Panc1 (cell line): ENCODE measurements around the gene EEIG1. TPM values are rescaled to one million over a fixed set of nuclear protein-coding genes. Genes with fewer than 3 reads are reported as not detected.
A peak's percentile ranks its signal among the peaks of the same experiment; 100 is the strongest.

ENCODE experiments used
- ATAC-seq: fragments of 200-7000 bp; cut with Tn5 transposase; 2 replicates; pipeline ENCODE4 v1.9.1; 2020; ENCODE audit warnings: mild to moderate bottlenecking, moderate library complexity
- BruUV-seq: library from RNA; stranded (reverse); fragments of 400-500 nt; replicated peaks from 2 replicates; lab custom pipeline; 2021; lab: Mats Ljungman, UMichigan
- CTCF ChIA-PET: fragments of 300-600 bp; sonication (Branson Sonifier 250); formaldehyde crosslinking; loops from one replicate; lab custom pipeline; 2022; ENCODE audit warnings: antibody characterized with exemption; lab: Charles Lee
- POLR2A ChIA-PET: fragments of 300-600 bp; sonication (Branson Sonifier 250); formaldehyde crosslinking; loops from one replicate; lab custom pipeline; 2022; ENCODE audit warnings: antibody characterized with exemption; lab: Charles Lee
- DNase-seq: peaks from one replicate; pipeline ENCODE4 v3.0.0-alpha.2; 2010; ENCODE audit warnings: low read depth, low spot score
- H3K27ac ChIP-seq: 2 replicates; pipeline ENCODE4 v1.5.1; 2011; ENCODE audit warnings: mild to moderate bottlenecking, low read length, inconsistent platforms
- H3K27me3 ChIP-seq: fragments of 200-500 bp; sonication (Bioruptor generic); 2 replicates; pipeline ENCODE4 v1.6.0; 2014; ENCODE audit warnings: low read length, inconsistent platforms; ENCODE audit not compliant: control insufficient read depth, insufficient read depth
- H3K36me3 ChIP-seq: fragments of 200-500 bp; sonication (Bioruptor generic); 2 replicates; pipeline ENCODE4 v1.5.1; 2014; ENCODE audit warnings: inconsistent platforms, mild to moderate bottlenecking, low read length, moderate library complexity; ENCODE audit not compliant: control insufficient read depth, insufficient read depth
- H3K4me1 ChIP-seq: 2 replicates; pipeline ENCODE4 v1.5.1; 2011; ENCODE audit warnings: inconsistent platforms, mild to moderate bottlenecking, low read length, moderate library complexity; ENCODE audit not compliant: control insufficient read depth, insufficient read depth
- H3K4me3 ChIP-seq, 2 experiments: 2 replicates each; pipeline ENCODE4 v1.5.1; 2011 to 2012; ENCODE audit warnings: low read depth in 2 of 2, low read length in 2 of 2, mild to moderate bottlenecking in 2 of 2, inconsistent platforms in 1 of 2, moderate library complexity in 1 of 2
- H3K9me3 ChIP-seq: fragments of 200-500 bp; sonication (Bioruptor generic); 2 replicates; pipeline ENCODE4 v1.5.1; 2014; ENCODE audit warnings: low read depth, mild to moderate bottlenecking, inconsistent platforms, low read length, moderate library complexity; ENCODE audit not compliant: control insufficient read depth, insufficient read depth
- CTCF ChIP-seq: fragments of 450-650 bp; IDR thresholded peaks from 2 replicates; pipeline ENCODE4 v1.5.1; 2017; ENCODE audit warnings: mild to moderate bottlenecking
- POLR2AphosphoS5 ChIP-seq: IDR thresholded peaks from 2 replicates; pipeline ENCODE4 v1.6.1; 2012; ENCODE audit warnings: mild to moderate bottlenecking, low read depth, low read length, moderate library complexity
- REST ChIP-seq, 2 experiments: IDR thresholded peaks; 2 replicates each; pipeline ENCODE4 v1.6.1; 2011 to 2012; ENCODE audit warnings: low read depth in 2 of 2, control low read depth in 1 of 2, low read length in 1 of 2, mild to moderate bottlenecking in 1 of 2, moderate library complexity in 1 of 2; ENCODE audit not compliant: insufficient read depth in 1 of 2
- SIN3A ChIP-seq: IDR thresholded peaks from 2 replicates; pipeline ENCODE4 v1.6.1; 2012; ENCODE audit warnings: low read depth, mild to moderate bottlenecking, low read length, moderate library complexity, borderline replicate concordance; ENCODE audit not compliant: insufficient read depth
- TCF7L2 ChIP-seq: IDR thresholded peaks from 2 replicates; pipeline ENCODE4 v1.6.1; 2011; ENCODE audit warnings: mild to moderate bottlenecking, low read depth, low read length, inconsistent platforms
- in situ Hi-C: cut with HindIII; loops from 2 replicates; pipeline ENCODE4 v1.10.0; 2016; ENCODE audit warnings: low sequenced_read_pairs, low pct_unique_long_range_greater_than_20kb
- intact Hi-C: fragments of 100-400 bp; cut with micrococcal nuclease; formaldehyde crosslinking; loops from one replicate; pipeline ENCODE4 v1.10.0; 2022; ENCODE audit not compliant: unreplicated experiment
- total RNA-seq: library from RNA; stranded (reverse); gene quantifications from one replicate; pipeline ENCODE4 v1.2.1, GENCODE V29; 2021; ENCODE audit not compliant: unreplicated experiment

The EEIG1 gene
- total RNA-seq, 1 experiment from 2014 or later: 361 TPM

- Histone ChIP-seq H3K9me3 (no peaks in the 10 kb centered on the region), H3K36me3 (no peaks in the 10 kb centered on the region), H3K4me1 (peaks cover 36% of the 10 kb centered on the region), H3K4me3 (no peak overlapping the region), H3K27me3 (no peaks in the 10 kb centered on the region), H3K27ac (peak overlapping the region; percentile 68)
- ChIA-PET POLR2A (no interaction called here), CTCF (interaction anchor here (0.6 to 1.7 kb wide), 2 partner anchors 15 to 47 kb away, joined by 3 to 4 read pairs; partner anchors contain the start of gene NAIF1)
- BruUV-seq: no TSS peak
- TF ChIP-seq REST (IDR thresholded peaks at IDR 0.05; ENCODE audit: insufficient read depth in 1 of 2, low read depth in 2 of 2, low read length in 1 of 2) (no peak), CTCF (no peak; the same call in 1 of the 2 replicates)
- intact Hi-C loops: no loop called here
- ATAC-seq (peak; percentile 33; the same call in 1 of the 2 replicates), DNase-seq (no peak)
- in situ Hi-C loops: no loop called here
Measured at GRCh38 chr9:128020692-128021091, 39.9 kb upstream of the EEIG1 start.

GRCh38 chr9:128015696-128016095 is 34.9 kb upstream of the EEIG1 start:
- Histone ChIP-seq H3K4me1 (peaks cover 20% of the 10 kb centered on the region), H3K27ac (peak overlapping the region; percentile 25), H3K36me3 (no peaks in the 10 kb centered on the region), H3K27me3 (no peaks in the 10 kb centered on the region), H3K4me3 (no peak overlapping the region), H3K9me3 (no peaks in the 10 kb centered on the region)
- DNase-seq: no peak
- intact Hi-C loops (no loop called here), in situ Hi-C loops (no loop called here)
- no peak for TF ChIP-seq POLR2AphosphoS5
- TF ChIP-seq SIN3A: no peak
- no peak for TF ChIP-seq TCF7L2
- TF ChIP-seq CTCF: no peak
- no peak for TF ChIP-seq REST (IDR thresholded peaks at IDR 0.05; ENCODE audit: insufficient read depth in 1 of 2, low read depth in 2 of 2, low read length in 1 of 2)
- no TSS peak for BruUV-seq
- no peak for ATAC-seq
- ChIA-PET CTCF (no interaction called here), POLR2A (no interaction called here)
